Subcutaneous abdominal adipose tissue (tissue), 5 donors: ENCODE data around the gene PAPPA2.
"Not testable (repeated sequence)": the region's sequence is repeated elsewhere in the genome, so short reads cannot be mapped to it uniquely, and the experiment has no call there.

Source experiments
- H3K27ac ChIP-seq: one replicate; pipeline ENCODE4 v1.7.0; 2013; ENCODE audit warnings: low read depth, mild to moderate bottlenecking, inconsistent platforms, low read length, moderate library complexity
- H3K27me3 ChIP-seq, 5 donors: one replicate each; pipeline ENCODE4 v1.7.0; 2013; ENCODE audit warnings: low read length in 5 of 5, inconsistent platforms in 1 of 5; ENCODE audit not compliant: control insufficient read depth in 5 of 5, insufficient read depth in 4 of 5
- H3K36me3 ChIP-seq, 5 donors: one replicate each; pipeline ENCODE4 v1.7.0; 2013; ENCODE audit warnings: low read length in 5 of 5; ENCODE audit not compliant: control insufficient read depth in 5 of 5, insufficient read depth in 5 of 5
- H3K4me1 ChIP-seq, 5 donors: one replicate each; pipeline ENCODE4 v1.7.0; 2013; ENCODE audit warnings: low read length in 5 of 5, mild to moderate bottlenecking in 3 of 5, moderate library complexity in 1 of 5; ENCODE audit not compliant: control insufficient read depth in 5 of 5, insufficient read depth in 5 of 5
- H3K4me3 ChIP-seq, 5 donors: one replicate each; pipeline ENCODE4 v1.7.0; 2013; ENCODE audit warnings: low read length in 5 of 5, low read depth in 1 of 5
- H3K9ac ChIP-seq, 5 donors: one replicate each; pipeline ENCODE4 v1.7.0; 2013; ENCODE audit warnings: low read length in 5 of 5, mild to moderate bottlenecking in 4 of 5, moderate library complexity in 3 of 5
- H3K9me3 ChIP-seq, 5 donors: one replicate each; pipeline ENCODE4 v1.7.0; 2013; ENCODE audit warnings: low read length in 5 of 5; ENCODE audit not compliant: control insufficient read depth in 5 of 5
- donor health status: healthy.
- donor health status: healthy.
- donor health status: healthy.
- donor health status: healthy.
- donor health status: healthy.

PAPPA2 gene

DNA sequence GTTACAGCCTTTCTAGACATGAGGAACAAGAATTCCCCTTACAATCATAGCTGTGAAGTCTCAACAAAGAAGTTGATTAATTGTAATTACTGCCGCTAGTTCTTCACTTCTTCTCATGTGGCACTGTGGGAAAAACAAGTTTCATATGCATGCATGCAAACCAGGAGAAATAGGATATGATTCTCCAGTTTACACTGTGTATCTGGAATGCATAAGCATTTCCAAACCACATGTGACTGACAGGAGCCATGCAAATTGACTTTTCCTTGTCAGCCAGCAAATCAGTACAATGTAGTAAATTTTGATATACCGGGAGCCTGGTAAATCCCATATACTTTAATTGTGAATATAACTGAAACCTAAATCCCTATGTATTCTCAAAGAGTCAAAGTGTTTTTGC, 279.3 kb downstream of the PAPPA2 start:
- no peak overlapping the region for H3K27ac ChIP-seq
- H3K4me1 ChIP-seq, result no peaks in the 10 kb centered on the region
- H3K4me3 ChIP-seq, result no peak overlapping the region
- H3K36me3 ChIP-seq, result no peaks in the 10 kb centered on the region
- peaks cover 0 to 3% (median 0%) of the 10 kb centered on the region in 5 donors for H3K9me3 ChIP-seq
- no peak overlapping the region for H3K9ac ChIP-seq
- no peaks in the 10 kb centered on the region for H3K27me3 ChIP-seq

- Histone ChIP-seq H3K4me3 (no peak overlapping the region), H3K36me3 (no peaks in the 10 kb centered on the region), H3K9me3 (peaks cover 0 to 3% (median 3%) of the 10 kb centered on the region in 5 donors), H3K9ac (no peak overlapping the region), H3K4me1 (no peaks in the 10 kb centered on the region), H3K27ac (no peak overlapping the region), H3K27me3 (no peaks in the 10 kb centered on the region)
Measured at GRCh38 chr1:176744142-176744541, 281.2 kb downstream of the PAPPA2 start.

GRCh38 chr1:176745945-176746344, 283.0 kb downstream of the PAPPA2 start:
- Histone ChIP-seq H3K9ac (no peak overlapping the region), H3K4me1 (no peaks in the 10 kb centered on the region), H3K36me3 (no peaks in the 10 kb centered on the region)

DNA sequence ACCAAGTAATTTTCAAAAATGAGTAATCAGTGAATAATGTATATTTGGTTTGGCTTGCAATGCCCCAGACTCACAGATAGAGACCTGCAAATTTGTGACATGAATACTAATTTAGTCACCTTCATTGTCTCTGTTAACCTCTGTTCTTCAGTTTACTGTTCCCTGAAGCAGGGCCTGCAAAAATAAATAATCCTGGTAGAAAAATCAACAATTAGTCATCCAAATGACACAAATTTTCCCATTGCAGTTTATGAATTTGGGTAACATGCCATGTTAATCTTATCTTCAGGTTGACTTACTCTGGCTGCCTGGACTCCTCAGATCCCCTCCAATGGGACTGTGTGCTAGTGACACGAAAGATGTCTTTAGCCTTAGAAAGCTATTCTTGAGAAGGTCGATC, 289.5 kb downstream of the PAPPA2 start:
- Histone ChIP-seq H3K4me3 (no peak overlapping the region), H3K9ac (no peak overlapping the region), H3K4me1 (no peaks in the 10 kb centered on the region), H3K36me3 (no peaks in the 10 kb centered on the region), H3K27ac (no peak overlapping the region), H3K27me3 (no peaks in the 10 kb centered on the region), H3K9me3 (peaks cover 0 to 3% (median 0%) of the 10 kb centered on the region in 5 donors)

More at GRCh38 chr1:176745945-176746344, 283.0 kb downstream of the PAPPA2 start:
- Histone ChIP-seq H3K27ac (no peak overlapping the region), H3K4me3 (no peak overlapping the region), H3K9me3 (peaks cover 0 to 3% (median 3%) of the 10 kb centered on the region in 5 donors), H3K27me3 (no peaks in the 10 kb centered on the region)

DNA sequence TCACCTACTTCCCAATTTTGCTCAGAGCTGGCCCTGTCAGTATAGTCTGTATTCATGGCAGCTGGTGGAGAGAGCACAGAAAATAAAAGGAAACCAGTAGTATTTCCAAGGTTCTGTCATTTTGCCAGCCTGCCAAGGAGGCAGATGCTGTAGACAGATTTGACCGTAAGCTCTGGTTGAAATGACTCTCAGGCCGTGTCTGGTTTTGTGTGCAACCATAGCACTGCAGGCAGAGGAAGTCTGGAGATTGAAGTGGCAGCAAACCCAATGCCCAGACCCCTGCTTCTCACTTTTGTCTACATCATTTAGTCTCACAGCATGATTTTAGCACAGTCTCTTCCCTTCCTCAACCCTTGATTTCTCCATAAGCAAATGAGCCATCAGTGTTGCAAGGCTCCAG, 291.7 kb downstream of the PAPPA2 start:
- Histone ChIP-seq H3K4me1 (no peaks in the 10 kb centered on the region), H3K9ac (no peak overlapping the region), H3K4me3 (no peak overlapping the region), H3K27me3 (no peaks in the 10 kb centered on the region), H3K9me3 (no peaks in the 10 kb centered on the region), H3K36me3 (no peaks in the 10 kb centered on the region), H3K27ac (no peak overlapping the region)

DNA sequence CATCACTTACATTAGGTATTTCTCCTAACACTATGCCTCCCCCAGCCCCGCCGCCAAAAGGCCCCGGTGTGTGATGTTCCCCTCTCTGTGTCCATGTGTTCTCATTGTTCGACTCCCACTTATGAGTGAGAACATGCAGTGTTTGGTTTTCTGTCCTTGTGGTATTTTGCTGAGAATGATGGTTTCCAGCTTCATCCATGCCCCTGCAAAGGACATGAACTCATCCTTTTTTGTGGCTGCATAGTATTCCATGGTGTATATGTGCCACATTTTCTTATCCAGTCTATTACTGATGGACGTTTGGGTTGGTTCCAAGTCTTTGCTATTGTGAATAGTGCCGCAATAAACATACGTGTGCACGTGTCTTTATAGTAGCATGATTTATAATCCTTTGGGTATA, 293.8 kb downstream of the PAPPA2 start:
- H3K27me3 ChIP-seq, H3K36me3 ChIP-seq, H3K9me3 ChIP-seq, H3K9ac ChIP-seq, H3K4me3 ChIP-seq, H3K27ac ChIP-seq, H3K4me1 ChIP-seq: not testable (repeated sequence)

DNA sequence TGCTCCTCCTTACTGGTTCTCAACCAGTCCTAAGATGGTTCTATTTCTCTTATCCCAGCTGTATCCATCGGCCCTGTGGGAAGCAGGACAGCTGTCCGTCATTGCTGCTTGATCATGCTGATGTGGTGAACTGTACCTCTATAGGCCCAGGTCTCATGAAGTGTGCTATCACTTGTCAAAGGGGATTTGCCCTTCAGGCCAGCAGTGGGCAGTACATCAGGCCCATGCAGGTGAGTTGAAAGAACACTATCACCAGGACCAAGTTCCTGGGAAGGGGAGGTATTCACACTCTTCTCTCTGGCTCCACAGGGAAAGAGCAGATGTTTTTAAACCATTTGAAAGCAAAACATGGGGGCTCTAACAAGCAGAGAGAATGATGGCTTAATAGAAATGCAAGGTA, 302.6 kb downstream of the PAPPA2 start:
- Histone ChIP-seq H3K36me3 (no peaks in the 10 kb centered on the region), H3K9ac (no peak overlapping the region), H3K27me3 (no peaks in the 10 kb centered on the region), H3K27ac (no peak overlapping the region), H3K4me1 (no peaks in the 10 kb centered on the region), H3K4me3 (no peak overlapping the region), H3K9me3 (no peaks in the 10 kb centered on the region)

GRCh38 chr1:176766779-176767178, 303.8 kb downstream of the PAPPA2 start:
- Histone ChIP-seq H3K36me3 (no peaks in the 10 kb centered on the region), H3K4me1 (no peaks in the 10 kb centered on the region), H3K27me3 (no peaks in the 10 kb centered on the region), H3K9ac (no peak overlapping the region), H3K4me3 (no peak overlapping the region), H3K9me3 (no peaks in the 10 kb centered on the region), H3K27ac (no peak overlapping the region)

- H3K36me3 ChIP-seq, result no peaks in the 10 kb centered on the region
- no peak overlapping the region for H3K9ac ChIP-seq
- H3K9me3 ChIP-seq, result no peaks in the 10 kb centered on the region
- H3K27me3 ChIP-seq, result no peaks in the 10 kb centered on the region
- no peak overlapping the region for H3K27ac ChIP-seq
- no peak overlapping the region for H3K4me3 ChIP-seq
- no peaks in the 10 kb centered on the region for H3K4me1 ChIP-seq
Measured at GRCh38 chr1:176767714-176768136, 304.8 kb downstream of the PAPPA2 start.

- Histone ChIP-seq H3K4me1 (no peaks in the 10 kb centered on the region), H3K27ac (no peak overlapping the region), H3K9ac (no peak overlapping the region), H3K27me3 (no peaks in the 10 kb centered on the region), H3K9me3 (no peaks in the 10 kb centered on the region), H3K36me3 (no peaks in the 10 kb centered on the region), H3K4me3 (no peak overlapping the region)
Measured at GRCh38 chr1:176768532-176768931, 305.6 kb downstream of the PAPPA2 start.

GRCh38 chr1:176770066-176770465, 307.1 kb downstream of the PAPPA2 start:
- H3K9me3 ChIP-seq, result no peaks in the 10 kb centered on the region
- H3K9ac ChIP-seq, result no peak overlapping the region
- no peak overlapping the region for H3K4me3 ChIP-seq
- H3K4me1 ChIP-seq, result no peaks in the 10 kb centered on the region
- H3K36me3 ChIP-seq, result no peaks in the 10 kb centered on the region
- H3K27ac ChIP-seq, result no peak overlapping the region
- H3K27me3 ChIP-seq, result no peaks in the 10 kb centered on the region
